A549 (cell line): Measurements from ENCODE around the gene NPLOC4. TPM values are rescaled to one million over a fixed set of nuclear protein-coding genes. Genes with fewer than 3 reads are reported as not detected.
A peak's percentile ranks its signal among the peaks of the same experiment; 100 is the strongest.

Source experiments
- ATAC-seq, 2 experiments: fragments of 200-7000 bp in 1 of 2; fragments of >200 bp in 1 of 2; cut with Nextera tagmentation in 1 of 2; cut with Tn5 transposase in 1 of 2; 3 replicates each; pipeline versions ENCODE4 v1.8.0 to v1.9.1; 2018 to 2020; ENCODE audit warnings: mild to moderate bottlenecking in 1 of 2, moderate library complexity in 1 of 2
- CTCF ChIA-PET: fragments of 300-600 bp; sonication (Branson Sonifier 250); formaldehyde crosslinking; extraction: SDS; loops from one replicate; lab custom pipeline; 2021; ENCODE audit warnings: antibody characterized with exemption, inconsistent platforms; lab: Yijun Ruan, JAX
- POLR2A ChIA-PET: fragments of 350-600 bp; formaldehyde crosslinking; extraction: SDS; loops from one replicate; lab custom pipeline; 2021; ENCODE audit warnings: antibody characterized with exemption, inconsistent platforms; lab: Yijun Ruan, JAX
- DNase-seq, 2 experiments: peaks; one replicate each; pipeline versions ENCODE4 v3.0.0 to v3.0.0-alpha.2; 2011 to 2016; ENCODE audit warnings: low read depth in 1 of 2, low spot score in 1 of 2
- FAIRE-seq: peaks from 2 replicates; lab custom pipeline; 2011; peaks lifted over from hg19 to GRCh38; lab: Jason Lieb, UNC
- H3K27ac ChIP-seq, 2 experiments: fragments of >200 bp; sonication (Bioruptor Twin); formaldehyde crosslinking; 3 replicates each; pipeline ENCODE4 v1.5.1; 2016 to 2017
- H3K4me1 ChIP-seq: fragments of >200 bp; sonication (Bioruptor Twin); formaldehyde crosslinking; 3 replicates; pipeline ENCODE4 v1.6.1; 2016
- H3K4me2 ChIP-seq: fragments of >200 bp; sonication (Bioruptor Twin); formaldehyde crosslinking; 3 replicates; pipeline ENCODE4 v1.6.1; 2016
- H3K4me3 ChIP-seq: fragments of >200 bp; sonication (Bioruptor Twin); formaldehyde crosslinking; 3 replicates; pipeline ENCODE4 v1.5.1; 2016
- H3K9me3 ChIP-seq: fragments of >200 bp; sonication (Bioruptor Twin); formaldehyde crosslinking; 3 replicates; pipeline ENCODE4 v1.6.1; 2016
- BHLHE40 ChIP-seq: IDR thresholded peaks from 2 replicates; pipeline ENCODE4 v1.6.1; 2012; ENCODE audit warnings: low read depth, low read length, inconsistent platforms
- CBX2 ChIP-seq: fragments of 200-600 bp; sonication (generic); IDR thresholded peaks from 2 replicates; pipeline ENCODE4 v1.6.1; 2016; ENCODE audit warnings: low read depth, mild to moderate bottlenecking, borderline replicate concordance
- CHD4 ChIP-seq: fragments of 200-600 bp; sonication (generic); IDR thresholded peaks from 2 replicates; pipeline ENCODE4 v1.6.1; 2016; ENCODE audit warnings: antibody characterized with exemption, mild to moderate bottlenecking, borderline replicate concordance
- EP300 ChIP-seq, 2 experiments: fragments of >200 bp; sonication (Bioruptor Twin); formaldehyde crosslinking; IDR thresholded peaks; 2 replicates in 1 of 2; 3 replicates in 1 of 2; pipeline ENCODE4 v1.6.1; 2016 to 2017
- ESRRA ChIP-seq: fragments of 150-350 bp; IDR thresholded peaks from 2 replicates; pipeline ENCODE4 v1.6.1; 2014; ENCODE audit warnings: mild to moderate bottlenecking, low read length, borderline replicate concordance
- GATA3 ChIP-seq: IDR thresholded peaks from 2 replicates; pipeline ENCODE4 v1.6.1; 2012; ENCODE audit warnings: borderline replicate concordance
- JUNB ChIP-seq: fragments of >200 bp; sonication (Bioruptor Twin); formaldehyde crosslinking; IDR thresholded peaks from 2 replicates; pipeline ENCODE4 v1.6.1; 2016
- MAX ChIP-seq: IDR thresholded peaks from 2 replicates; pipeline ENCODE4 v1.6.1; 2012
- RAD21 ChIP-seq, 2 experiments: fragments of >200 bp in 1 of 2; sonication (Bioruptor Twin) in 1 of 2; formaldehyde crosslinking in 1 of 2; IDR thresholded peaks in 1 of 2; conservative IDR thresholded peaks in 1 of 2; 2 replicates in 1 of 2; 3 replicates in 1 of 2; pipeline ENCODE4 v1.6.1; 2012 to 2018; ENCODE audit warnings: inconsistent platforms in 1 of 2
- RARB ChIP-seq: fragments of 250-450 bp; sonication (Bioruptor Pico); IDR thresholded peaks from 2 replicates; pipeline ENCODE4 v1.8.0; 2021; ENCODE audit warnings: mild to moderate bottlenecking, moderate library complexity
- ZSCAN20 ChIP-seq: fragments of 250-450 bp; sonication (Bioruptor Pico); IDR thresholded peaks from 2 replicates; pipeline ENCODE4 v1.8.0; 2022; ENCODE audit warnings: mild to moderate bottlenecking, moderate library complexity
- WGBS: methylation state at CpG from one replicate; pipeline ENCODE4 v1.1.6; 2017; ENCODE audit errors: missing lambda C conversion rate; 5-methylcytosine and 5-hydroxymethylcytosine counted together
- polyA plus RNA-seq, 4 experiments: library from polyadenylated mRNA; depleted of rRNA in 3 of 4; stranded (reverse); fragments of >200 nt; fragmentation: RNase III in 1 of 4; extraction: RNeasy Plus Mini Kit Qiagen cat#74134 plus additional on column Dnase treatment in 1 of 4; gene quantifications; 2 replicates in 3 of 4; 3 replicates in 1 of 4; pipeline ENCODE4 v1.2.3, GENCODE V29; 2011 to 2017
- TF ChIP-seq, protein P1 (sequence below): fragments of >200 bp; sonication (Bioruptor Twin); formaldehyde crosslinking; IDR thresholded peaks from 3 replicates; pipeline ENCODE4 v1.6.1; 2016
- TF ChIP-seq, protein P2 (sequence below): fragments of 250-450 bp; sonication (Bioruptor Pico); IDR thresholded peaks from 2 replicates; pipeline ENCODE4 v1.5.0; 2021; ENCODE audit warnings: mild to moderate bottlenecking, moderate library complexity, borderline replicate concordance
- TF ChIP-seq, protein P3 (sequence below): fragments of 200-600 bp; sonication (generic); IDR thresholded peaks from 2 replicates; pipeline ENCODE4 v1.6.1; 2016; ENCODE audit warnings: antibody characterized with exemption, mild to moderate bottlenecking, moderate library complexity

Gene NPLOC4
- polyA plus RNA-seq, 2 of the 4 experiments (the other 2 are of a cell fraction) = 98.5 to 101 TPM

DNA sequence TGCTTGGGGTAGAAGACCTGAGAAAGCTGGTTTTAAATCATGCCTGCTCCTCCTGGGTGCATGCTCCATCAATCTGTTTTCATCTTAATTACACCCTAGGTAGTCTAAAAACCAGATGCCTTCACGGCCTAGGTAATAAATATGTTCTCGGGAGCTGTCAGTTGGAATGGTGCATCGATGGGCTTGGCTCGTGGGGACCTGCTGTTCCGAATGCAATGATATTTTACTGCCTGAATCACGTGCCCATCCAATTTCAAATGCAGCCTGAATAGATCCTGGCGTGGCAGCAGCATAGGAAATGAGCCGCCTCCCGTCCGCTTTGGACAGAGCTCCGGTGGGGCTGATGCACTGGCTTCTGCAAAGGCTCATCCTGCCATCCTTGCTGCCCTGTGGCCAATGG, 65.9 kb downstream of the NPLOC4 start:
- no peak for FAIRE-seq
- H3K4me2 ChIP-seq = no peak overlapping the region
- POLR2A ChIA-PET = no interaction called here
- H3K27ac ChIP-seq = peak overlapping the region in 1 of 2 experiments; percentile 88; a peak in 2 of 6 replicates
- no peak overlapping the region for H3K4me3 ChIP-seq
- DNase-seq = no peak
- 88% methylated on average over 11 of the region's 11 CpGs for WGBS
- no peak for ATAC-seq
- TF ChIP-seq JUNB (no peak), ZSCAN20 (CRISPR knock-in tag) (no peak), GATA3 (no peak), EP300 (IDR thresholded peaks at IDR 0.05) (no peak)
- TF ChIP-seq, protein P1, sequence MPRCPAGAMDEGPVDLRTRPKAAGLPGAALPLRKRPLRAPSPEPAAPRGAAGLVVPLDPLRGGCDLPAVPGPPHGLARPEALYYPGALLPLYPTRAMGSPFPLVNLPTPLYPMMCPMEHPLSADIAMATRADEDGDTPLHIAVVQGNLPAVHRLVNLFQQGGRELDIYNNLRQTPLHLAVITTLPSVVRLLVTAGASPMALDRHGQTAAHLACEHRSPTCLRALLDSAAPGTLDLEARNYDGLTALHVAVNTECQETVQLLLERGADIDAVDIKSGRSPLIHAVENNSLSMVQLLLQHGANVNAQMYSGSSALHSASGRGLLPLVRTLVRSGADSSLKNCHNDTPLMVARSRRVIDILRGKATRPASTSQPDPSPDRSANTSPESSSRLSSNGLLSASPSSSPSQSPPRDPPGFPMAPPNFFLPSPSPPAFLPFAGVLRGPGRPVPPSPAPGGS = no peak
- TF ChIP-seq, protein P2, sequence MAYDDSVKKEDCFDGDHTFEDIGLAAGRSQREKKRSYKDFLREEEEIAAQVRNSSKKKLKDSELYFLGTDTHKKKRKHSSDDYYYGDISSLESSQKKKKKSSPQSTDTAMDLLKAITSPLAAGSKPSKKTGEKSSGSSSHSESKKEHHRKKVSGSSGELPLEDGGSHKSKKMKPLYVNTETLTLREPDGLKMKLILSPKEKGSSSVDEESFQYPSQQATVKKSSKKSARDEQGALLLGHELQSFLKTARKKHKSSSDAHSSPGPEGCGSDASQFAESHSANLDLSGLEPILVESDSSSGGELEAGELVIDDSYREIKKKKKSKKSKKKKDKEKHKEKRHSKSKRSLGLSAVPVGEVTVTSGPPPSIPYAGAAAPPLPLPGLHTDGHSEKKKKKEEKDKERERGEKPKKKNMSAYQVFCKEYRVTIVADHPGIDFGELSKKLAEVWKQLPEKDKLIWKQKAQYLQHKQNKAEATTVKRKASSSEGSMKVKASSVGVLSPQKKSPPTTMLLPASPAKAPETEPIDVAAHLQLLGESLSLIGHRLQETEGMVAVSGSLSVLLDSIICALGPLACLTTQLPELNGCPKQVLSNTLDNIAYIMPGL (CRISPR knock-in tag) = no peak
- no peaks in the 10 kb centered on the region for H3K9me3 ChIP-seq
- CTCF ChIA-PET = interaction anchor here (1.1 to 45.0 kb wide), 3 partner anchors 0 to 52 kb away, joined by 4 to 1604 read pairs (median 1604); partner anchors contain the start of gene FAAP100
- peaks cover 55% of the 10 kb centered on the region for H3K4me1 ChIP-seq

DNA sequence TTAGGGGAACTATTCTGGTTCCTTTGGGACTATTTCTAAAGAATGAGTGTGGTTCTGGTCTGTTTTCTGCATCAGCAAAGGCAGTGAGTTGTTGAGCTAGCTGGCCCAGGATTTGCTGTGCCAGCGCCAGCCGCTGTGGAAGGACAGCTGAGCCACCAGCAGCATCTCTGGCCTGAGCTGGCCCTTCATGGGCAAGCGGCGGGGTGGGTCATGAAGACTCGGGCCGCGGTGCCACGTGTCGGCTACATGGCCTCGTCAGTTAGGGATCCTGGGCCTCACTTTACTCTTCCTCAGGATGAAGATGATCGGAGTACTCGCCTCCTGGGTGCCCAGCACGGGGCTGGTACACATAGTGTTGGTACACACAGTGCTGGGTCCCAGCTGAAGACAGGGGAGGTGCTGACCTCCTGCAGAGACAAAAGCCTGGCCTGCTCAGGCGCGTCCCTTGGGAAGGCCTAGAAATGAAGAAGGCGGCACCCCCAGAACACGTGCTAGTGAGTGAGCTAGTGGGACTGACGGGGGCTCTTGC, 66.9 kb downstream of the NPLOC4 start:
- Histone ChIP-seq H3K4me3 (no peak overlapping the region), H3K4me2 (no peak overlapping the region), H3K27ac (peak overlapping the region in 1 of 2 experiments; percentile 88; a peak in 2 of 6 replicates)
- no peak for ATAC-seq
- WGBS = 95% methylated on average over 18 of the region's 18 CpGs
- ChIA-PET CTCF (interaction anchor here (1.1 to 45.0 kb wide), 4 partner anchors 1 to 51 kb away, joined by 3 to 1604 read pairs (median 804); partner anchors contain the start of gene FAAP100), POLR2A (no interaction called here)
- TF ChIP-seq, protein P2 (CRISPR knock-in tag) = no peak
- TF ChIP-seq CHD4 (no peak), MAX (no peak), EP300 (IDR thresholded peaks at IDR 0.05) (no peak), BHLHE40 (no peak), ESRRA (no peak), GATA3 (no peak), RARB (CRISPR knock-in tag) (no peak), CBX2 (no peak), RAD21 (conservative IDR thresholded peaks at IDR 0.05 in 1 of 2, IDR thresholded peaks at IDR 0.05 in 1 of 2) (no peak)
- TF ChIP-seq, protein P3, sequence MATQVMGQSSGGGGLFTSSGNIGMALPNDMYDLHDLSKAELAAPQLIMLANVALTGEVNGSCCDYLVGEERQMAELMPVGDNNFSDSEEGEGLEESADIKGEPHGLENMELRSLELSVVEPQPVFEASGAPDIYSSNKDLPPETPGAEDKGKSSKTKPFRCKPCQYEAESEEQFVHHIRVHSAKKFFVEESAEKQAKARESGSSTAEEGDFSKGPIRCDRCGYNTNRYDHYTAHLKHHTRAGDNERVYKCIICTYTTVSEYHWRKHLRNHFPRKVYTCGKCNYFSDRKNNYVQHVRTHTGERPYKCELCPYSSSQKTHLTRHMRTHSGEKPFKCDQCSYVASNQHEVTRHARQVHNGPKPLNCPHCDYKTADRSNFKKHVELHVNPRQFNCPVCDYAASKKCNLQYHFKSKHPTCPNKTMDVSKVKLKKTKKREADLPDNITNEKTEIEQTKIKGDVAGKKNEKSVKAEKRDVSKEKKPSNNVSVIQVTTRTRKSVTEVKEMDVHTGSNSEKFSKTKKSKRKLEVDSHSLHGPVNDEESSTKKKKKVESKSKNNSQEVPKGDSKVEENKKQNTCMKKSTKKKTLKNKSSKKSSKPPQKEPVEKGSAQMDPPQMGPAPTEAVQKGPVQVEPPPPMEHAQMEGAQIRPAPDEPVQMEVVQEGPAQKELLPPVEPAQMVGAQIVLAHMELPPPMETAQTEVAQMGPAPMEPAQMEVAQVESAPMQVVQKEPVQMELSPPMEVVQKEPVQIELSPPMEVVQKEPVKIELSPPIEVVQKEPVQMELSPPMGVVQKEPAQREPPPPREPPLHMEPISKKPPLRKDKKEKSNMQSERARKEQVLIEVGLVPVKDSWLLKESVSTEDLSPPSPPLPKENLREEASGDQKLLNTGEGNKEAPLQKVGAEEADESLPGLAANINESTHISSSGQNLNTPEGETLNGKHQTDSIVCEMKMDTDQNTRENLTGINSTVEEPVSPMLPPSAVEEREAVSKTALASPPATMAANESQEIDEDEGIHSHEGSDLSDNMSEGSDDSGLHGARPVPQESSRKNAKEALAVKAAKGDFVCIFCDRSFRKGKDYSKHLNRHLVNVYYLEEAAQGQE = no peak
- TF ChIP-seq, all 56 proteins: peak for 0
- no peak for FAIRE-seq
- peaks cover 55% of the 10 kb centered on the region for H3K4me1 ChIP-seq
- no peak for DNase-seq
- no peaks in the 10 kb centered on the region for H3K9me3 ChIP-seq
